NB4 (cell line): Measurements from ENCODE around the gene GVQW3.

ENCODE experiments used
- DNase-seq: peaks from one replicate; pipeline ENCODE4 v3.0.0; 2010; ENCODE audit warnings: low read depth
- H3K4me3 ChIP-seq: one replicate; pipeline ENCODE4 v1.5.1; 2011; ENCODE audit warnings: mild to moderate bottlenecking, low read depth, low read length, moderate library complexity
- CTCF ChIP-seq: IDR thresholded peaks from one replicate; pipeline ENCODE4 v1.5.1; 2012; ENCODE audit warnings: low read depth, low read length
- MYC ChIP-seq: IDR thresholded peaks from 2 replicates; pipeline ENCODE4 v1.6.1; 2011; ENCODE audit warnings: low read depth, low read length
- POLR2A ChIP-seq: IDR thresholded peaks from 2 replicates; pipeline ENCODE4 v1.6.1; 2011; ENCODE audit warnings: mild to moderate bottlenecking; ENCODE audit not compliant: insufficient read length; ENCODE audit errors: extremely low read depth
- TF ChIP-seq, protein P1 (sequence below): IDR thresholded peaks from 2 replicates; pipeline ENCODE4 v1.6.1; 2011; ENCODE audit warnings: low read depth, low read length

The GVQW3 gene

DNA sequence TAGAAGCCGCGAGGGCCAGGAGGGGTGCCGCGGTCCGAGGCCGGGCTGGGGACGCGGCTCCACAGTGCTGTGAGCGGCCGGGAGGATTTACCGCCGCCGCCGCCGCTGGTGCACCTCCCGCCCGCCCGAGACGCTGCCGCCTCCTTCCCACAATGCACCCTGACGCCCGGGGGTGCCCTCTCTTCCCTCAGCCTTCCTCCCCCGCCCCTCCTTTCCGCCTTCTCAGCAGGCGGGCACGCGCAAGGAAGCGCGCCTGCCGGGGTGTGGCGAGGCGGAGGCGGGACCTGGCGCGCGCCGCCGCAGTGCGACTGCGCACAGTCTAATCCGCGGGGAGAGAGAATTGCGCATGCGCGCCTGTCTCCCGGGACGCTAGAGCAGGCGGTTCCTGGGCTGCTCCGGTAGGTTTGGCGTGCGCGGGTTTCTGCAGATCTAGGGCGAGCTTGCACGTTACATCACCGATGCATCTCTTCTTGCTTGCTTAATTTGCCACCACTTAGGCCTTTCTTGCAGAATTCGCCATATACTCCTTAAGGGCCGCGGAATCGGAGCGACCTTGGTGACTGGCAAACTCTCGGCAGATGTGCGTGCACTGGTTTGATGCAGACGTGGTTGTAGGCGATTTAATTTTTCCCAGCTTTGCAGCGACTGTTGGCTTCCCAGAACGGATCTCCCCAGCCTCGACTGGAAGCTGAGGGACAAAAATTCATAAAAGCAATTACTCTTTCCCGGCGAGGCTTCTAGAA, at the start of gene GVQW3, which contains the start of gene THAP12:
TSS of gene GVQW3 (plus strand) at position 347 of the 743 bp plus-strand sequence. CDS start 506 bp downstream, outside the sequence.
TSS of gene THAP12 (minus strand) at position 156 of the 743 bp plus-strand sequence. CDS start 296 bp downstream, outside the sequence.
- peak within 1 kb of the TSS; percentile 97 for H3K4me3 ChIP-seq
- peak; percentile 99 for DNase-seq
- TF ChIP-seq CTCF (no peak), MYC (peak; percentile 85), POLR2A (peak; percentile 90)
- TF ChIP-seq, protein P1, sequence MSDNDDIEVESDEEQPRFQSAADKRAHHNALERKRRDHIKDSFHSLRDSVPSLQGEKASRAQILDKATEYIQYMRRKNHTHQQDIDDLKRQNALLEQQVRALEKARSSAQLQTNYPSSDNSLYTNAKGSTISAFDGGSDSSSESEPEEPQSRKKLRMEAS: peak; percentile 80

DNA sequence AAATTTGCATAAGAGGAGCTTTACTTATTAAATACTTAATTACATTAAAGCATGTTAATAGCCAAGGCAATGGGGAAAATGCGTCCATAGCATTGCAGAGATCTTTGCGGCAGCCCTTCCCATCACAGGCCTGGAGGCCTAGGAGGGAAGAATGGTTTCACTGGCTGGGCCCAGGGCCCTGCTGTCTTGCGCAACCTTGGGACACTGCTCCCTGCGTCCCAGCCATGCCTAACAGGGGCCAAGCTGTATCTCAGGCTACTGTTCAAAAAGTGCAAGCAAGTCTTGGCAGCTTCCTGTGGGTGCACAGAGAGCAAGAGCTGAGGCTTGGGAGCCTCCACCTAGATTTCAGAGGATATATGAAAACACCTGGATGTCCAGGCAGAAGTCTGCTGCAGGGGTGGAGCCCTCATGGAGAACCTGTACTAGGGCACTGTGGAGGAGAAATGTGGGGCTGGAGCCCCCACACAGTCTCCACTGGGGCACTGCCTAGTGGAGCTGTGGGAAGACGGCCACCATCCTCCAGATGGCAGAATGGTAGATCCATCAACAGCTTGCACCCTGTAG, 46.2 kb upstream of the GVQW3 start:
- no peak for DNase-seq
- H3K4me3 ChIP-seq: no peak overlapping the region
- TF ChIP-seq CTCF: no peak
- no peak for TF ChIP-seq MYC
- TF ChIP-seq, protein P1: no peak
- TF ChIP-seq POLR2A: no peak

GRCh38 chr11:76335842-76336241, 45.3 kb upstream of the GVQW3 start:
- peak; percentile 47 for DNase-seq
- H3K4me3 ChIP-seq: no peak overlapping the region

GRCh38 chr11:76336597-76336996, 44.5 kb upstream of the GVQW3 start:
- no peak for DNase-seq
- H3K4me3 ChIP-seq: no peak overlapping the region
- TF ChIP-seq, protein P1: no peak
- no peak for TF ChIP-seq CTCF
- no peak for TF ChIP-seq MYC
- TF ChIP-seq POLR2A: no peak

More at GRCh38 chr11:76335842-76336241, 45.3 kb upstream of the GVQW3 start:
- TF ChIP-seq, protein P1: no peak
- TF ChIP-seq POLR2A (no peak), CTCF (no peak), MYC (no peak)

- TF ChIP-seq, protein P1: no peak
- TF ChIP-seq MYC (no peak), CTCF (no peak), POLR2A (no peak)
- H3K4me3 ChIP-seq: no peak overlapping the region
- DNase-seq: no peak
Observed at GRCh38 chr11:76337469-76337868, 43.7 kb upstream of the GVQW3 start.
